Cardiac muscle cell (in vitro differentiated cells and primary cell): ENCODE measurements around the gene SMIM20. TPM values are rescaled to one million over a fixed set of nuclear protein-coding genes. Genes with fewer than 3 reads are reported as not detected.
A peak's percentile ranks its signal among the peaks of the same experiment; 100 is the strongest.

Experiments used
- DNase-seq, 2 donors: peaks; one replicate each; pipeline versions ENCODE4 v3.0.0 to v3.0.0-alpha.2; 2010 to 2017; ENCODE audit warnings: low read depth in 1 of 2, low spot score in 1 of 2
- H3K27ac ChIP-seq: fragments of 200-600 bp; sonication (generic); 2 replicates; pipeline ENCODE4 v1.5.1; 2016
- H3K27me3 ChIP-seq: fragments of 200-600 bp; sonication (generic); 2 replicates; pipeline ENCODE4 v1.6.0; 2016; ENCODE audit warnings: control low read depth
- H3K36me3 ChIP-seq: fragments of 200-600 bp; sonication (generic); 2 replicates; pipeline ENCODE4 v1.5.1; 2016; ENCODE audit warnings: control low read depth
- H3K4me1 ChIP-seq: fragments of 200-600 bp; sonication (generic); 2 replicates; pipeline ENCODE4 v1.8.1; 2017; ENCODE audit warnings: low read depth, mild to moderate bottlenecking, mixed run types
- H3K4me3 ChIP-seq: fragments of 200-600 bp; sonication (generic); 2 replicates; pipeline ENCODE4 v1.5.1; 2016; ENCODE audit warnings: mild to moderate bottlenecking
- H3K9me3 ChIP-seq: fragments of 200-600 bp; sonication (generic); 2 replicates; pipeline ENCODE4 v1.5.1; 2017; ENCODE audit warnings: low read depth, mild to moderate bottlenecking, control low read depth
- polyA plus RNA-seq: library from polyadenylated mRNA; unstranded; fragments of >200 nt; fragmentation: Nextera tagmentation; extraction: Ambion mirVana; gene quantifications from 2 replicates; pipeline ENCODE4 v1.2.1, GENCODE V29; 2016
- total RNA-seq: library from RNA; depleted of rRNA; stranded (reverse); fragments of >200 nt; gene quantifications from 2 replicates; pipeline ENCODE4 v1.2.3, GENCODE V29; 2016
- TF ChIP-seq, protein P1 (sequence below): IDR thresholded peaks from 2 replicates; pipeline ENCODE4 v1.5.1; 2012; ENCODE audit warnings: low read depth, mild to moderate bottlenecking, low read length

The SMIM20 gene
- total and polyA plus RNA-seq, 2 experiments from 2014 or later = 27.5 to 59.1 TPM

DNA sequence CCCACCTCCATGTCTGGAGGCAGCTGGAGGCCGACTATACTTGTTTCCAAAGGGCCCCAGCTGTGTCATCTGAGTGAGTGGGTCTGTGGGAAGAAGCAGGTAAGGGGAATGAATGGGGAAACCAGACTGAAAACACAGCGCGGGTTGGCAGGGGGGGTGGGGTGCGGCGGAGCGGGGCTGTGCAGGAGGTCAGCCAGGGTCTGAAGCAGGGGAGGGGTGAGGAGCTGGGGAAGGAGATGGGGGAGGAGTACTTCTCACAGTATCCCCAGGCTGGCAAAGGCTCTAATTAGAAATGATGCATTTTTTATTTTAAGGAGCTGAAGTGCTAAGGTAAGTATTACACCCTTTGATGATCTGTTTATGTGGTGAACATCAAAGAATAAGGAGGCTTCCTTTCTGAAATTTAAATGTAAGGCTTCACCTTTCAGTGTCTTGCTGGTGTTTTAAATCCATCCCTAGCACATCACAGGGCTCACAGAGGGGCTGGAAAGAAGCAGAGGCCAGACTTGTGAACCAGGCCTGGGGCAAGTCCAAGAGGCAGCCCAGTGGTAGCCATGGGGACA lies 37.5 kb downstream of the SMIM20 start:
- TF ChIP-seq, protein P1, sequence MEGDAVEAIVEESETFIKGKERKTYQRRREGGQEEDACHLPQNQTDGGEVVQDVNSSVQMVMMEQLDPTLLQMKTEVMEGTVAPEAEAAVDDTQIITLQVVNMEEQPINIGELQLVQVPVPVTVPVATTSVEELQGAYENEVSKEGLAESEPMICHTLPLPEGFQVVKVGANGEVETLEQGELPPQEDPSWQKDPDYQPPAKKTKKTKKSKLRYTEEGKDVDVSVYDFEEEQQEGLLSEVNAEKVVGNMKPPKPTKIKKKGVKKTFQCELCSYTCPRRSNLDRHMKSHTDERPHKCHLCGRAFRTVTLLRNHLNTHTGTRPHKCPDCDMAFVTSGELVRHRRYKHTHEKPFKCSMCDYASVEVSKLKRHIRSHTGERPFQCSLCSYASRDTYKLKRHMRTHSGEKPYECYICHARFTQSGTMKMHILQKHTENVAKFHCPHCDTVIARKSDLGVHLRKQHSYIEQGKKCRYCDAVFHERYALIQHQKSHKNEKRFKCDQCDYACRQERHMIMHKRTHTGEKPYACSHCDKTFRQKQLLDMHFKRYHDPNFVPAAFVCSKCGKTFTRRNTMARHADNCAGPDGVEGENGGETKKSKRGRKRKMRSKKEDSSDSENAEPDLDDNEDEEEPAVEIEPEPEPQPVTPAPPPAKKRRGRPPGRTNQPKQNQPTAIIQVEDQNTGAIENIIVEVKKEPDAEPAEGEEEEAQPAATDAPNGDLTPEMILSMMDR = no peak
- Histone ChIP-seq H3K4me3 (no peak overlapping the region), H3K4me1 (no peaks in the 10 kb centered on the region), H3K27me3 (no peaks in the 10 kb centered on the region), H3K27ac (no peak overlapping the region), H3K36me3 (no peaks in the 10 kb centered on the region), H3K9me3 (no peaks in the 10 kb centered on the region)
- DNase-seq = no peak

DNA sequence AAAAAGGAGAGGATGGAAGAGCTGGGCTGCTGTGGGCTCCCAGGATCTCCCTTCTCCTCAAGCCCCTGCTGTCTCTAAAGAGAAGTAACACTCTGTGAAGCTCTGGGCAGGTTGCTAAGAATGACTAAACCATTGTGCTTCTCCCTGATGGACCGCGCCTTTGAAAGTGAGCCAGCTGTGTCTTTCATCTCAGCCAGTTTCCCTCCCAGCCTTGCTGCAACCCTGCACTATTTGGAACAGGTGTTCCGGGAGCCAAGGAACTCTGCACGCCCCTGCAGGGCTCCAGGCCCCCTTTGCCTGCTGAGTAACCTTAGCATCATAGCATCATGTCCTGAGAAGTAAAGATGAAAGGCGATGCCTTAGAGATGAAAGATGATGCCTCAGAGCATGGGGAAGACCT lies 39.7 kb downstream of the SMIM20 start:
- Histone ChIP-seq H3K27ac (no peak overlapping the region), H3K36me3 (no peaks in the 10 kb centered on the region), H3K4me3 (no peak overlapping the region), H3K27me3 (no peaks in the 10 kb centered on the region), H3K9me3 (no peaks in the 10 kb centered on the region), H3K4me1 (no peaks in the 10 kb centered on the region)
- DNase-seq = peak in 1 of 2 donors; percentile 38
- TF ChIP-seq, protein P1 = no peak

DNA sequence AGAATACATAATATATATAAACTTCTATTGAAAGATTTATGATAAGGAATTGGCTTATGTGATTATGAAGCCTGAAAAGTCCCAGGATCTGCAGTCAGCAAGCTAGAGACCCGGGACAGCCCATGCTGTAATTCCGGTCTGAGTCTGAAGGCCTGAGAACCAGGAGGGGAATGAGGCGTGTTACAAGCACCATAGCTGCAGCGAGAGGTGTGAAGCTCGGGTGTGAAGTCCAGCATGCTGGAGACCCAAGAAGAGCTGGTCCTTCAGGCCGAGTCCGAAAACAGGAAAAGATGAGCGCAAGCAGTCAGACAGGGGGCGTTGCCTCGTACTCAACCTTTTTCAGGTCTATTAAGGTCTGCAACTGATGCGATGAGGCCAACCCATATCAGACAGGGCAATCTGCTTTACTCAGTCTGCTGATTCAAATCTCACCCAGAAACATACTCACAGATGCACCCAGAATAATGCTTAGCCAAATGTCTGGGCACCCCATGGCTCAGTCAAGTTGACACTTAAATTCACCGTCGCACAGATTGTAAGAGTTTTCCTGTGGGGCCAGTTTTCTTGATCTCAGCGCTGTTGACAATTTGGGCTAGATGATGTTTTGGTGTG lies 40.4 kb downstream of the SMIM20 start:
- Histone ChIP-seq H3K27ac (no peak overlapping the region), H3K9me3 (no peaks in the 10 kb centered on the region), H3K4me3 (no peak overlapping the region), H3K36me3 (no peaks in the 10 kb centered on the region), H3K4me1 (no peaks in the 10 kb centered on the region), H3K27me3 (no peaks in the 10 kb centered on the region)
- no peak for DNase-seq
- TF ChIP-seq, protein P1 = no peak

DNA sequence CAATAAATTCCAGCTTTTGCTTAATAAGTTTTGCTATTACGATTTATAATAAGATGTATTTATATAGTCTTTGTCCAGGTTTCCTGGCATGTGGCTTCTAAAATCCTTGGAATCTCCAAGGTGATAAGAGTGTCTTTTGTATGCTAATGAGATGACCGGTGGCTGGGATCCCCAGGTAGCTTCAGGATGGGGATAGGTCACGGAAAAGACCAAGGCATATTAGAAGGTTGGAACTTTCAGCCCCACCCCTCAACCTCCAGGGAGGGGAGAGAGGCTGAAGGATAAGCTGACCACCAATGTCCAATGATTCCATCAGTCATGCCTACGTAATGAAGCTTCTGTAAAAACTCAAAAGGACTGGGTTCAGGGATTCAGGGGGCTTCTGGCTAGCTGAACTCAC lies 41.7 kb downstream of the SMIM20 start:
- TF ChIP-seq, protein P1 = no peak
- no peaks in the 10 kb centered on the region for H3K9me3 ChIP-seq

DNA sequence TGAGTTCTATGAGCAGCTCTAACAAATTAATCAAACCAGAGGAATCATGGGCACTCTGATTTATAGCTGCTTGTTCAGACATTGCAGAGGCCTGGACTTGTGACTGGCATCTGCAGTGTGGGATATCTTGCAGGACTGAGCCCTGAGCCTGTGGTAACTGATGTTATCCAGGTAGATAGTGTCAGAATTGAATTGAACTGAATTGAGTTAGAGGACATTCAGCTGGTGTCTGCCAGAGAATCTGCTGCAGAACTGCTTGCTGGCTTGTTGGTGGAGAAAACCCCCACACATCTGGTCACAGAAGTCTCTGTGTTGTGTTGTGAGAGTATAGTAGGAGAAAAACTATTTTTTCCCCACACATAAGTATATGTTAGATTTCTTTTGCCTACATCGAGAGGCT lies 42.2 kb downstream of the SMIM20 start:
- DNase-seq = no peak
- H3K27me3 ChIP-seq = no peaks in the 10 kb centered on the region
- TF ChIP-seq, protein P1 = no peak

More for the DNA sequence above, 41.7 kb downstream of the SMIM20 start:
- no peak for DNase-seq
- H3K27me3 ChIP-seq = no peaks in the 10 kb centered on the region
- no peak overlapping the region for H3K27ac ChIP-seq
- H3K36me3 ChIP-seq = no peaks in the 10 kb centered on the region
- H3K4me3 ChIP-seq = no peak overlapping the region
- no peaks in the 10 kb centered on the region for H3K4me1 ChIP-seq

More for the DNA sequence above, 42.2 kb downstream of the SMIM20 start:
- H3K4me3 ChIP-seq = no peak overlapping the region
- no peak overlapping the region for H3K27ac ChIP-seq
- no peaks in the 10 kb centered on the region for H3K4me1 ChIP-seq
- no peaks in the 10 kb centered on the region for H3K9me3 ChIP-seq
- no peaks in the 10 kb centered on the region for H3K36me3 ChIP-seq
